ENCODE measurements around the gene MFGE8. TPM values are rescaled to one million over a fixed set of nuclear protein-coding genes. Genes with fewer than 3 reads are reported as not detected.

MFGE8 gene
- total RNA-seq, 1 donor: 195 TPM

DNA sequence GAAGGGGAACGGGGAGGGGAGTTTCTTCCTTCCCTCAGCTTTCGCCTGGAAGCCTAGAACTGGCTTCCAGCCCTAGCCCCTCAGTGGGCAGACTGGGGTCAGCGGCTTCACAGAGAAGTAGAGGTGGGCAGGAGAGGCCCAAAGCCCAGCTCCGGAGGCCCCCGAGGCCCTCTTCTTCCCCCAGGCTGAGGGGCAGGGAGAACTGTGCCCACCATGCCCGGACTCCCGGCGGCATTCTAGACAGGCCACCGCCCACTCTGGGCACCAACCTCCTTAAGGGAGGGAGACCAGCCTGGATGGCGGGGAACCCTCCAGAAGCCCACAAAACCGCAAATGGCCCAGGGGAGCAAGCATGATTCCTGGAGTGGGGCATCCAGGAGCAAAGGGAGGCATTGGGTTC lies 35.8 kb downstream of the MFGE8 start:
- no peaks in the 10 kb centered on the region for H3K9me3 ChIP-seq (ENCODE audit: low read depth, low read length)
- H3K4me3 ChIP-seq (ENCODE audit: insufficient read depth, low read length): no peak overlapping the region
- no peak overlapping the region for H3K4me2 ChIP-seq (ENCODE audit: insufficient read depth, low read length)
- no peak overlapping the region for H3K27ac ChIP-seq (ENCODE audit: low read depth, low read length)
- peaks cover 43% of the 10 kb centered on the region for H3K36me3 ChIP-seq (ENCODE audit: insufficient read depth, low read length)
- TF ChIP-seq, protein P1, sequence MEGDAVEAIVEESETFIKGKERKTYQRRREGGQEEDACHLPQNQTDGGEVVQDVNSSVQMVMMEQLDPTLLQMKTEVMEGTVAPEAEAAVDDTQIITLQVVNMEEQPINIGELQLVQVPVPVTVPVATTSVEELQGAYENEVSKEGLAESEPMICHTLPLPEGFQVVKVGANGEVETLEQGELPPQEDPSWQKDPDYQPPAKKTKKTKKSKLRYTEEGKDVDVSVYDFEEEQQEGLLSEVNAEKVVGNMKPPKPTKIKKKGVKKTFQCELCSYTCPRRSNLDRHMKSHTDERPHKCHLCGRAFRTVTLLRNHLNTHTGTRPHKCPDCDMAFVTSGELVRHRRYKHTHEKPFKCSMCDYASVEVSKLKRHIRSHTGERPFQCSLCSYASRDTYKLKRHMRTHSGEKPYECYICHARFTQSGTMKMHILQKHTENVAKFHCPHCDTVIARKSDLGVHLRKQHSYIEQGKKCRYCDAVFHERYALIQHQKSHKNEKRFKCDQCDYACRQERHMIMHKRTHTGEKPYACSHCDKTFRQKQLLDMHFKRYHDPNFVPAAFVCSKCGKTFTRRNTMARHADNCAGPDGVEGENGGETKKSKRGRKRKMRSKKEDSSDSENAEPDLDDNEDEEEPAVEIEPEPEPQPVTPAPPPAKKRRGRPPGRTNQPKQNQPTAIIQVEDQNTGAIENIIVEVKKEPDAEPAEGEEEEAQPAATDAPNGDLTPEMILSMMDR (IDR thresholded peaks at IDR 0.05; ENCODE audit: extremely low read depth, low read depth, low read length): no peak
- H3K27me3 ChIP-seq (ENCODE audit: insufficient read depth, low read length): peaks cover 18% of the 10 kb centered on the region
- no peaks in the 10 kb centered on the region for H3K79me2 ChIP-seq (ENCODE audit: insufficient read depth, low read length)
- H4K20me1 ChIP-seq (ENCODE audit: insufficient read depth, low read length): peaks cover 14% of the 10 kb centered on the region
- no peak for DNase-seq (ENCODE audit: insufficient read length, low spot score, missing footprints)
- peaks cover 11% of the 10 kb centered on the region for H3K4me1 ChIP-seq (ENCODE audit: insufficient read depth, low read length)
- H2AFZ ChIP-seq (ENCODE audit: low read length): no peak overlapping the region

GRCh38 chr15:88876573-88876972 lies 36.6 kb downstream of the MFGE8 start:
- Histone ChIP-seq H3K36me3 (ENCODE audit: insufficient read depth, low read length) (peaks cover 41% of the 10 kb centered on the region), H3K4me2 (ENCODE audit: insufficient read depth, low read length) (no peak overlapping the region)
- TF ChIP-seq, protein P1 (IDR thresholded peaks at IDR 0.05; ENCODE audit: extremely low read depth, low read depth, low read length): no peak

DNA sequence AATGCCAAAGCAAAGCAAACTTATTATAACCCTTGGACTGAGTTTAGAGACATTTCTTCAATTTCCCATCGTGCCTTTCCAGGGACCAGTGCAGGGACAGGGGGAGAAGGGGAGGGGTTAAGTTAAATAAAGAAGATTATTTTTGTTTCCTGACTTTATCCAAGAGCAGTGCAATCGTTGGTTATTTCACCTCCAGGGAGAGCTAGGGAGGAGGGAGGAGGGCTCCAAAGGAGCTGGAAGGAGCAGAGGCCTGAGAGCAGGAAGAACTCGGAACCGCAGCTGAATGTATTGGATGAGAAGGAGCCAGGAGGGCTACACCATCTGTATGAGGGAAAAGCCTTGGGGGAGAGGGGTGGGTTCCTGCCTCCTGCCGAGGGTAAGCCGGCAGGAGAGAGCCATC lies 38.5 kb downstream of the MFGE8 start:
- Histone ChIP-seq H3K36me3 (ENCODE audit: insufficient read depth, low read length) (peaks cover 22% of the 10 kb centered on the region), H3K79me2 (ENCODE audit: insufficient read depth, low read length) (no peaks in the 10 kb centered on the region), H2AFZ (ENCODE audit: low read length) (no peak overlapping the region), H4K20me1 (ENCODE audit: insufficient read depth, low read length) (peaks cover 14% of the 10 kb centered on the region), H3K4me1 (ENCODE audit: insufficient read depth, low read length) (peaks cover 4% of the 10 kb centered on the region), H3K4me3 (ENCODE audit: insufficient read depth, low read length) (no peak overlapping the region), H3K4me2 (ENCODE audit: insufficient read depth, low read length) (peak overlapping the region; percentile 39), H3K27ac (ENCODE audit: low read depth, low read length) (no peak overlapping the region), H3K9me3 (ENCODE audit: low read depth, low read length) (no peaks in the 10 kb centered on the region), H3K27me3 (ENCODE audit: insufficient read depth, low read length) (peaks cover 32% of the 10 kb centered on the region)
- DNase-seq (ENCODE audit: insufficient read length, low spot score, missing footprints): no peak
- TF ChIP-seq, protein P1 (IDR thresholded peaks at IDR 0.05; ENCODE audit: extremely low read depth, low read depth, low read length): no peak

More at GRCh38 chr15:88876573-88876972, 36.6 kb downstream of the MFGE8 start:
- Histone ChIP-seq H3K9me3 (ENCODE audit: low read depth, low read length) (no peaks in the 10 kb centered on the region), H2AFZ (ENCODE audit: low read length) (no peak overlapping the region), H3K4me1 (ENCODE audit: insufficient read depth, low read length) (peaks cover 4% of the 10 kb centered on the region), H3K27me3 (ENCODE audit: insufficient read depth, low read length) (peaks cover 24% of the 10 kb centered on the region), H3K4me3 (ENCODE audit: insufficient read depth, low read length) (no peak overlapping the region), H4K20me1 (ENCODE audit: insufficient read depth, low read length) (peaks cover 14% of the 10 kb centered on the region), H3K27ac (ENCODE audit: low read depth, low read length) (no peak overlapping the region), H3K79me2 (ENCODE audit: insufficient read depth, low read length) (no peaks in the 10 kb centered on the region)
- no peak for DNase-seq (ENCODE audit: insufficient read length, low spot score, missing footprints)

- Histone ChIP-seq H3K27me3 (ENCODE audit: insufficient read depth, low read length) (peaks cover 36% of the 10 kb centered on the region), H3K4me1 (ENCODE audit: insufficient read depth, low read length) (peaks cover 4% of the 10 kb centered on the region), H3K27ac (ENCODE audit: low read depth, low read length) (no peak overlapping the region), H3K36me3 (ENCODE audit: insufficient read depth, low read length) (peaks cover 20% of the 10 kb centered on the region), H3K9me3 (ENCODE audit: low read depth, low read length) (no peaks in the 10 kb centered on the region), H2AFZ (ENCODE audit: low read length) (no peak overlapping the region), H3K4me2 (ENCODE audit: insufficient read depth, low read length) (peak overlapping the region; percentile 39), H4K20me1 (ENCODE audit: insufficient read depth, low read length) (peaks cover 14% of the 10 kb centered on the region), H3K79me2 (ENCODE audit: insufficient read depth, low read length) (no peaks in the 10 kb centered on the region), H3K4me3 (ENCODE audit: insufficient read depth, low read length) (no peak overlapping the region)
- TF ChIP-seq, protein P1 (IDR thresholded peaks at IDR 0.05; ENCODE audit: extremely low read depth, low read depth, low read length): no peak
- no peak for DNase-seq (ENCODE audit: insufficient read length, low spot score, missing footprints)
These were observed 38.9 kb downstream of the MFGE8 start for GRCh38 chr15:88874275-88874674.

All from osteoblast (primary cell).